ENCODE measurements around the gene MACROD2.

- TF ChIP-seq, protein P1, sequence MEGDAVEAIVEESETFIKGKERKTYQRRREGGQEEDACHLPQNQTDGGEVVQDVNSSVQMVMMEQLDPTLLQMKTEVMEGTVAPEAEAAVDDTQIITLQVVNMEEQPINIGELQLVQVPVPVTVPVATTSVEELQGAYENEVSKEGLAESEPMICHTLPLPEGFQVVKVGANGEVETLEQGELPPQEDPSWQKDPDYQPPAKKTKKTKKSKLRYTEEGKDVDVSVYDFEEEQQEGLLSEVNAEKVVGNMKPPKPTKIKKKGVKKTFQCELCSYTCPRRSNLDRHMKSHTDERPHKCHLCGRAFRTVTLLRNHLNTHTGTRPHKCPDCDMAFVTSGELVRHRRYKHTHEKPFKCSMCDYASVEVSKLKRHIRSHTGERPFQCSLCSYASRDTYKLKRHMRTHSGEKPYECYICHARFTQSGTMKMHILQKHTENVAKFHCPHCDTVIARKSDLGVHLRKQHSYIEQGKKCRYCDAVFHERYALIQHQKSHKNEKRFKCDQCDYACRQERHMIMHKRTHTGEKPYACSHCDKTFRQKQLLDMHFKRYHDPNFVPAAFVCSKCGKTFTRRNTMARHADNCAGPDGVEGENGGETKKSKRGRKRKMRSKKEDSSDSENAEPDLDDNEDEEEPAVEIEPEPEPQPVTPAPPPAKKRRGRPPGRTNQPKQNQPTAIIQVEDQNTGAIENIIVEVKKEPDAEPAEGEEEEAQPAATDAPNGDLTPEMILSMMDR (conservative IDR thresholded peaks at IDR 0.05; ENCODE audit: low read depth in 2 of 2): no peak
- TF ChIP-seq POLR2AphosphoS5 (IDR thresholded peaks at IDR 0.05; ENCODE audit: low read depth): no peak
- no peak for TF ChIP-seq JUNB (IDR thresholded peaks at IDR 0.05; ENCODE audit: unreplicated experiment)
- TF ChIP-seq, protein P2, sequence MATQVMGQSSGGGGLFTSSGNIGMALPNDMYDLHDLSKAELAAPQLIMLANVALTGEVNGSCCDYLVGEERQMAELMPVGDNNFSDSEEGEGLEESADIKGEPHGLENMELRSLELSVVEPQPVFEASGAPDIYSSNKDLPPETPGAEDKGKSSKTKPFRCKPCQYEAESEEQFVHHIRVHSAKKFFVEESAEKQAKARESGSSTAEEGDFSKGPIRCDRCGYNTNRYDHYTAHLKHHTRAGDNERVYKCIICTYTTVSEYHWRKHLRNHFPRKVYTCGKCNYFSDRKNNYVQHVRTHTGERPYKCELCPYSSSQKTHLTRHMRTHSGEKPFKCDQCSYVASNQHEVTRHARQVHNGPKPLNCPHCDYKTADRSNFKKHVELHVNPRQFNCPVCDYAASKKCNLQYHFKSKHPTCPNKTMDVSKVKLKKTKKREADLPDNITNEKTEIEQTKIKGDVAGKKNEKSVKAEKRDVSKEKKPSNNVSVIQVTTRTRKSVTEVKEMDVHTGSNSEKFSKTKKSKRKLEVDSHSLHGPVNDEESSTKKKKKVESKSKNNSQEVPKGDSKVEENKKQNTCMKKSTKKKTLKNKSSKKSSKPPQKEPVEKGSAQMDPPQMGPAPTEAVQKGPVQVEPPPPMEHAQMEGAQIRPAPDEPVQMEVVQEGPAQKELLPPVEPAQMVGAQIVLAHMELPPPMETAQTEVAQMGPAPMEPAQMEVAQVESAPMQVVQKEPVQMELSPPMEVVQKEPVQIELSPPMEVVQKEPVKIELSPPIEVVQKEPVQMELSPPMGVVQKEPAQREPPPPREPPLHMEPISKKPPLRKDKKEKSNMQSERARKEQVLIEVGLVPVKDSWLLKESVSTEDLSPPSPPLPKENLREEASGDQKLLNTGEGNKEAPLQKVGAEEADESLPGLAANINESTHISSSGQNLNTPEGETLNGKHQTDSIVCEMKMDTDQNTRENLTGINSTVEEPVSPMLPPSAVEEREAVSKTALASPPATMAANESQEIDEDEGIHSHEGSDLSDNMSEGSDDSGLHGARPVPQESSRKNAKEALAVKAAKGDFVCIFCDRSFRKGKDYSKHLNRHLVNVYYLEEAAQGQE (IDR thresholded peaks at IDR 0.05; ENCODE audit: unreplicated experiment): no peak
- no peak for TF ChIP-seq EZH2phosphoT487 (IDR thresholded peaks at IDR 0.05; ENCODE audit: unreplicated experiment)
- no peak for TF ChIP-seq ETS1 (IDR thresholded peaks at IDR 0.05)
- TF ChIP-seq EZH2 (IDR thresholded peaks at IDR 0.05; ENCODE audit: low read depth, unreplicated experiment): no peak
- TF ChIP-seq CREB1 (CRISPR knock-in tag; IDR thresholded peaks at IDR 0.05; ENCODE audit: low read depth): no peak
Measured at GRCh38 chr20:15011631-15012030, 1016.3 kb downstream of the MACROD2 start.

Measured in GM23338 (cell line).